H9 (cell line): ENCODE data around the gene C1QA. TPM values are rescaled to one million over a fixed set of nuclear protein-coding genes. Genes with fewer than 3 reads are reported as not detected.

ENCODE experiments used
- DNase-seq: peaks from one replicate; pipeline ENCODE4 v3.0.0-alpha.2; 2017
- H2AFZ ChIP-seq: one replicate; pipeline ENCODE4 v1.6.1; 2013; ENCODE audit warnings: mild to moderate bottlenecking, low read length, control low read depth, moderate library complexity
- H2AK5ac ChIP-seq: 2 replicates; pipeline ENCODE4 v1.6.1; 2013; ENCODE audit warnings: low read length, control low read depth, mixed read lengths; ENCODE audit not compliant: insufficient read length
- H2BK120ac ChIP-seq: one replicate; pipeline ENCODE4 v1.6.1; 2013; ENCODE audit warnings: low read depth, mild to moderate bottlenecking, low read length, control low read depth, inconsistent platforms; ENCODE audit not compliant: poor library complexity, severe bottlenecking
- H2BK12ac ChIP-seq: 2 replicates; pipeline ENCODE4 v1.6.1; 2013; ENCODE audit warnings: low read length, control low read depth, mixed read lengths, low read depth; ENCODE audit not compliant: insufficient read length
- H2BK15ac ChIP-seq: 2 replicates; pipeline ENCODE4 v1.6.1; 2013; ENCODE audit warnings: low read depth, low read length, control low read depth
- H2BK20ac ChIP-seq: one replicate; pipeline ENCODE4 v1.6.1; 2013; ENCODE audit warnings: low read depth, mild to moderate bottlenecking, low read length, control low read depth, inconsistent platforms; ENCODE audit not compliant: poor library complexity, severe bottlenecking
- H2BK5ac ChIP-seq: 2 replicates; pipeline ENCODE4 v1.6.1; 2013; ENCODE audit warnings: low read length, control low read depth, mixed read lengths; ENCODE audit not compliant: insufficient read length
- H3K14ac ChIP-seq: 2 replicates; pipeline ENCODE4 v1.6.1; 2013; ENCODE audit warnings: low read length, control low read depth; ENCODE audit not compliant: insufficient read depth
- H3K18ac ChIP-seq: 2 replicates; pipeline ENCODE4 v1.6.1; 2013; ENCODE audit warnings: low read depth, mild to moderate bottlenecking, mixed read lengths, low read length, control low read depth; ENCODE audit not compliant: insufficient read length
- H3K23ac ChIP-seq: 2 replicates; pipeline ENCODE4 v1.6.1; 2013; ENCODE audit warnings: low read length, control low read depth, mixed read lengths, low read depth; ENCODE audit not compliant: insufficient read length
- H3K23me2 ChIP-seq: 2 replicates; pipeline ENCODE4 v1.6.1; 2013; ENCODE audit warnings: low read depth, mild to moderate bottlenecking, mixed read lengths, low read length, control low read depth; ENCODE audit not compliant: insufficient read length, poor library complexity, severe bottlenecking
- H3K27ac ChIP-seq: 2 replicates; pipeline ENCODE4 v1.5.1; 2013; ENCODE audit warnings: low read length, control low read depth, mixed read lengths, low read depth; ENCODE audit not compliant: insufficient read length
- H3K27me3 ChIP-seq: 2 replicates; pipeline ENCODE4 v1.6.1; 2013; ENCODE audit warnings: low read length, control low read depth, inconsistent platforms; ENCODE audit not compliant: insufficient read depth
- H3K4ac ChIP-seq: 2 replicates; pipeline ENCODE4 v1.6.1; 2013; ENCODE audit warnings: low read depth, mild to moderate bottlenecking, control low read depth, inconsistent platforms, low read length, moderate library complexity
- H3K4me1 ChIP-seq: 2 replicates; pipeline ENCODE4 v1.6.1; 2013; ENCODE audit warnings: low read length, control low read depth, inconsistent platforms; ENCODE audit not compliant: insufficient read depth
- H3K4me2 ChIP-seq: 2 replicates; pipeline ENCODE4 v1.6.1; 2013; ENCODE audit warnings: low read length, control low read depth, mixed read lengths; ENCODE audit not compliant: insufficient read length, insufficient read depth
- H3K56ac ChIP-seq: 2 replicates; pipeline ENCODE4 v1.6.1; 2013; ENCODE audit warnings: low read depth, mild to moderate bottlenecking, mixed read lengths, low read length, control low read depth; ENCODE audit not compliant: insufficient read length
- H3K79me1 ChIP-seq: 2 replicates; pipeline ENCODE4 v1.6.1; 2013; ENCODE audit warnings: low read depth, mild to moderate bottlenecking, moderate library complexity, low read length, control low read depth, inconsistent platforms; ENCODE audit not compliant: insufficient read depth, poor library complexity, severe bottlenecking
- H3K79me2 ChIP-seq: 2 replicates; pipeline ENCODE4 v1.6.1; 2013; ENCODE audit warnings: low read length, control low read depth, inconsistent platforms; ENCODE audit not compliant: insufficient read depth
- H3K9ac ChIP-seq: 2 replicates; pipeline ENCODE4 v1.6.1; 2013; ENCODE audit warnings: low read length, control low read depth, mixed read lengths; ENCODE audit not compliant: insufficient read length; ENCODE audit errors: extremely low read depth
- H3K9me3 ChIP-seq: one replicate; pipeline ENCODE4 v1.6.1; 2013; ENCODE audit warnings: low read depth, low read length, inconsistent platforms; ENCODE audit not compliant: control insufficient read depth
- H3T11ph ChIP-seq: one replicate; pipeline ENCODE4 v1.6.1; 2013; ENCODE audit warnings: mild to moderate bottlenecking, low read length, control low read depth, inconsistent platforms
- H4K20me1 ChIP-seq: one replicate; pipeline ENCODE4 v1.6.1; 2013; ENCODE audit not compliant: control insufficient read depth, insufficient read length, insufficient read depth
- H4K5ac ChIP-seq: 2 replicates; pipeline ENCODE4 v1.6.1; 2013; ENCODE audit warnings: low read depth, mild to moderate bottlenecking, mixed read lengths, low read length, control low read depth; ENCODE audit not compliant: insufficient read length
- H4K8ac ChIP-seq: replicated peaks from 2 replicates; pipeline ENCODE4 v1.6.1; 2013; ENCODE audit warnings: low read length, control low read depth, mixed read lengths, low read depth; ENCODE audit not compliant: insufficient read length
- H4K91ac ChIP-seq: 2 replicates; pipeline ENCODE4 v1.6.1; 2013; ENCODE audit warnings: low read depth, mild to moderate bottlenecking, moderate library complexity, mixed read lengths, low read length, control low read depth; ENCODE audit not compliant: insufficient read length
- H3K27ac Mint-ChIP-seq, 3 experiments: 2 replicates in 2 of 3; 3 replicates in 1 of 3; pipeline ENCODE4 v1.8.0; 2020 to 2021; ENCODE audit warnings: mixed read lengths in 3 of 3, mild to moderate bottlenecking in 1 of 3, moderate library complexity in 1 of 3
- H3K27me3 Mint-ChIP-seq: 2 replicates; pipeline ENCODE4 v1.8.0; 2021; ENCODE audit warnings: low read depth, mild to moderate bottlenecking, moderate library complexity, mixed read lengths
- H3K36me3 Mint-ChIP-seq, 3 experiments: 2 replicates in 2 of 3; 3 replicates in 1 of 3; pipeline ENCODE4 v1.8.0; 2020 to 2021; ENCODE audit warnings: low read depth in 3 of 3, mixed read lengths in 3 of 3; ENCODE audit not compliant: insufficient read depth in 1 of 3
- H3K4me1 Mint-ChIP-seq, 2 experiments: 2 replicates each; pipeline ENCODE4 v1.8.0; 2020; ENCODE audit warnings: mixed read lengths in 2 of 2
- H3K4me3 Mint-ChIP-seq, 2 experiments: 2 replicates in 1 of 2; 3 replicates in 1 of 2; pipeline ENCODE4 v1.8.0; 2020 to 2021; ENCODE audit warnings: mild to moderate bottlenecking in 2 of 2, mixed read lengths in 2 of 2, moderate library complexity in 1 of 2
- H3K9me3 Mint-ChIP-seq, 2 experiments: 2 replicates in 1 of 2; 3 replicates in 1 of 2; pipeline ENCODE4 v1.8.0; 2020; ENCODE audit warnings: mild to moderate bottlenecking in 2 of 2, mixed read lengths in 2 of 2, moderate library complexity in 1 of 2
- WGBS: extraction: QIAGEN DNeasy Blood & Tissue Kit; methylation state at CpG from one replicate; pipeline ENCODE4 v1.1.7; 2013; ENCODE audit warnings: missing lambda C conversion rate, low lambda C conversion rate, mixed read lengths; ENCODE audit not compliant: insufficient read length; ENCODE audit errors: extremely low coverage; 5-methylcytosine and 5-hydroxymethylcytosine counted together
- total RNA-seq: library from RNA; stranded (reverse); gene quantifications from 2 replicates; pipeline ENCODE4 v1.2.1, GENCODE V29; 2021
- TF ChIP-seq, protein P1 (sequence below): fragments of 200-600 bp; sonication (generic); conservative IDR thresholded peaks from 3 replicates; pipeline ENCODE4 v1.8.0; 2021; ENCODE audit warnings: antibody characterized with exemption, mild to moderate bottlenecking

Gene C1QA
- total RNA-seq, 1 experiment from 2014 or later: not detected

DNA sequence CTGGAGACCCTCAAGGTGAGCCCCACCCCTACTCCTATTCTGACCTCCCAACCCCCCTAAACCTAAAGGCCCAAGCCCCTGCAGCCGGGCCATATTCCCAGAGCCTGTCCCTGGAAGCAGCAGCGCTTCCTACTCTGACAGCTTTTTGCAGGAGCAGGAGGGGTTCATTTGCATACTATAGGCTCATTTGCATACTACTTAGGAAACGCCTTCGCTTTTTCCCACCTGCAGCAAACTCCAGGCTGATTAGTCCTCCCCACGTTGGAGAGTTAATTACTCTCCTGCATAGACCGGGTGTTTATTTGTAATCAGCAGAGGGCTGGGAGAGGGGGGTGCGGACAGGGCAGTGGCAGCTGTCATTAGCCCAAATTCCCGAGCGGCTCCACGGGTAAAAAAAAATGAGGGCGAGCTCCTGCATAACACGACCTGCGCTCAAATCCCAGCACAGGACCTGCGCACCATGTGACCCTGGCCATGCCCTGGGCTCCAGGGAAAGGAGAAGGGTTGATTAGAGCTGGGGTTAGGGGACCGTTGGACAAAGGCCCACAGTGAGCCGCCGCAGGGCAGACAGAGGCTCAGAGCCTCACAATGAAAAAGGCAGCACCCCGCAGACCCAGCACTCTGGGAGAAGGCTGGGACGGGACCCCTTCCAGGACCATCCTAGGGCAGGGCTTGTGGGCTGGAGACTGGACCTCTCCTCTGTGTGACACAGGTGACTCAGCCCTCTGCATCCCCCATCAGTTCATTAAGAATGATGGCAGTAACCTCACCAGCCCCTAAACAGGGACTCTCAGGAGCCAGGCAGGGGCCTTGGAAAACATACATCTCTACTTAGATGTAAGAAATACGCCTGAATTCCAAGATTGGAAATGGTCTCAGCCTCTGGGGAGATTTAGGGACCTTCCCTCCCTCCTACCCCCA, 9.9 kb upstream of the C1QA start:
- no peak overlapping the region for H4K8ac ChIP-seq
- no peak overlapping the region for H2AK5ac ChIP-seq
- Mint-ChIP-seq H3K9me3 (peaks cover 0 to 6% of the 10 kb centered on the region in 2 experiments; a peak in 1 of 5 replicates), H3K27me3 (peaks cover 11% of the 10 kb centered on the region), H3K4me1 (peaks cover 54 to 62% of the 10 kb centered on the region in 2 experiments), H3K36me3 (no peaks in the 10 kb centered on the region), H3K4me3 (0 out of 5 replicates have a peak overlapping the region, but pooled peaks of 1 of the 2 experiments have one; percentile 50), H3K27ac (no peak overlapping the region)
- peaks cover 5% of the 10 kb centered on the region for H3K4me1 ChIP-seq
- H3K9me3 ChIP-seq: no peaks in the 10 kb centered on the region
- no peaks in the 10 kb centered on the region for H3K27me3 ChIP-seq
- H3K23ac ChIP-seq: no peak overlapping the region
- no peak for DNase-seq
- H2BK5ac ChIP-seq: no peak overlapping the region
- no peak overlapping the region for H3K4me2 ChIP-seq
- no peak overlapping the region for H2AFZ ChIP-seq
- no peak overlapping the region for H2BK120ac ChIP-seq
- no peak overlapping the region for H4K91ac ChIP-seq
- no peak overlapping the region for H3K9ac ChIP-seq
- no peaks in the 10 kb centered on the region for H4K20me1 ChIP-seq
- H3K56ac ChIP-seq: no peak overlapping the region
- H3T11ph ChIP-seq: no peak overlapping the region
- no CpG with 5 or more reads among the region's 20 CpGs for WGBS
- no peak overlapping the region for H3K14ac ChIP-seq
- no peaks in the 10 kb centered on the region for H3K79me2 ChIP-seq
- H2BK12ac ChIP-seq: no peak overlapping the region
- no peak overlapping the region for H2BK15ac ChIP-seq
- no peaks in the 10 kb centered on the region for H3K23me2 ChIP-seq
- no peak overlapping the region for H4K5ac ChIP-seq
- TF ChIP-seq, protein P1, sequence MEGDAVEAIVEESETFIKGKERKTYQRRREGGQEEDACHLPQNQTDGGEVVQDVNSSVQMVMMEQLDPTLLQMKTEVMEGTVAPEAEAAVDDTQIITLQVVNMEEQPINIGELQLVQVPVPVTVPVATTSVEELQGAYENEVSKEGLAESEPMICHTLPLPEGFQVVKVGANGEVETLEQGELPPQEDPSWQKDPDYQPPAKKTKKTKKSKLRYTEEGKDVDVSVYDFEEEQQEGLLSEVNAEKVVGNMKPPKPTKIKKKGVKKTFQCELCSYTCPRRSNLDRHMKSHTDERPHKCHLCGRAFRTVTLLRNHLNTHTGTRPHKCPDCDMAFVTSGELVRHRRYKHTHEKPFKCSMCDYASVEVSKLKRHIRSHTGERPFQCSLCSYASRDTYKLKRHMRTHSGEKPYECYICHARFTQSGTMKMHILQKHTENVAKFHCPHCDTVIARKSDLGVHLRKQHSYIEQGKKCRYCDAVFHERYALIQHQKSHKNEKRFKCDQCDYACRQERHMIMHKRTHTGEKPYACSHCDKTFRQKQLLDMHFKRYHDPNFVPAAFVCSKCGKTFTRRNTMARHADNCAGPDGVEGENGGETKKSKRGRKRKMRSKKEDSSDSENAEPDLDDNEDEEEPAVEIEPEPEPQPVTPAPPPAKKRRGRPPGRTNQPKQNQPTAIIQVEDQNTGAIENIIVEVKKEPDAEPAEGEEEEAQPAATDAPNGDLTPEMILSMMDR: no peak
- H3K18ac ChIP-seq: no peak overlapping the region
- no peak overlapping the region for H3K4ac ChIP-seq
- no peak overlapping the region for H2BK20ac ChIP-seq
- no peaks in the 10 kb centered on the region for H3K79me1 ChIP-seq
- no peak overlapping the region for H3K27ac ChIP-seq
